ENCODE results near the gene PIK3CA.

The PIK3CA gene

DNA sequence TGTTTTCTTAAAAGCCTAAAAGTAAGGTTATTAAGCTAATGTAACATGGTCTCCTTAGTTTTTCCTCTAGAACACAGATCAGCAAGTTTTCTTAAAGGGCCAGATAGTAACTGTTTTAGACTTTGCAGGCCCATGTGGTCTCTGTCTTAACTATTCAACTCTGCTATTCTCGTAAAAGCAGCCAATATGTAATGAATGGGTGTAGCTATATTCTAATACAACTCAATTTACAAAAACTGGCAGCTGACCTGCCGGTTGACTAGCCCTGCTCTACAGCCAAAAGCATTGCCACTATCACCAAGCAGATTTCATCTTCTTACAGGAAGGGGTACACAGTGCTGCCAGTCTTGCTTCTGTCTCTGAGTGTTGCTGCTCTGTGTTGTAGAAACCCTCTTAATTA, 75.4 kb downstream of the PIK3CA start:
- Histone ChIP-seq H3K4me3 (ENCODE audit: severe bottlenecking) (no peak overlapping the region), H3K9me3 (ENCODE audit: severe bottlenecking) (no peaks in the 10 kb centered on the region), H3K27me3 (ENCODE audit: insufficient read depth, poor library complexity, severe bottlenecking) (no peaks in the 10 kb centered on the region), H3K4me1 (ENCODE audit: insufficient read depth, poor library complexity, severe bottlenecking) (peaks cover 2% of the 10 kb centered on the region), H3K27ac (ENCODE audit: poor library complexity, severe bottlenecking) (no peak overlapping the region), H3K36me3 (ENCODE audit: low read depth) (peaks cover 46% of the 10 kb centered on the region)
- ATAC-seq (ENCODE audit: low read depth): no peak
- DNase-seq (ENCODE audit: low spot score): no peak
- TF ChIP-seq, protein P1, sequence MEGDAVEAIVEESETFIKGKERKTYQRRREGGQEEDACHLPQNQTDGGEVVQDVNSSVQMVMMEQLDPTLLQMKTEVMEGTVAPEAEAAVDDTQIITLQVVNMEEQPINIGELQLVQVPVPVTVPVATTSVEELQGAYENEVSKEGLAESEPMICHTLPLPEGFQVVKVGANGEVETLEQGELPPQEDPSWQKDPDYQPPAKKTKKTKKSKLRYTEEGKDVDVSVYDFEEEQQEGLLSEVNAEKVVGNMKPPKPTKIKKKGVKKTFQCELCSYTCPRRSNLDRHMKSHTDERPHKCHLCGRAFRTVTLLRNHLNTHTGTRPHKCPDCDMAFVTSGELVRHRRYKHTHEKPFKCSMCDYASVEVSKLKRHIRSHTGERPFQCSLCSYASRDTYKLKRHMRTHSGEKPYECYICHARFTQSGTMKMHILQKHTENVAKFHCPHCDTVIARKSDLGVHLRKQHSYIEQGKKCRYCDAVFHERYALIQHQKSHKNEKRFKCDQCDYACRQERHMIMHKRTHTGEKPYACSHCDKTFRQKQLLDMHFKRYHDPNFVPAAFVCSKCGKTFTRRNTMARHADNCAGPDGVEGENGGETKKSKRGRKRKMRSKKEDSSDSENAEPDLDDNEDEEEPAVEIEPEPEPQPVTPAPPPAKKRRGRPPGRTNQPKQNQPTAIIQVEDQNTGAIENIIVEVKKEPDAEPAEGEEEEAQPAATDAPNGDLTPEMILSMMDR (IDR thresholded peaks at IDR 0.05; ENCODE audit: poor library complexity, severe bottlenecking): no peak

DNA sequence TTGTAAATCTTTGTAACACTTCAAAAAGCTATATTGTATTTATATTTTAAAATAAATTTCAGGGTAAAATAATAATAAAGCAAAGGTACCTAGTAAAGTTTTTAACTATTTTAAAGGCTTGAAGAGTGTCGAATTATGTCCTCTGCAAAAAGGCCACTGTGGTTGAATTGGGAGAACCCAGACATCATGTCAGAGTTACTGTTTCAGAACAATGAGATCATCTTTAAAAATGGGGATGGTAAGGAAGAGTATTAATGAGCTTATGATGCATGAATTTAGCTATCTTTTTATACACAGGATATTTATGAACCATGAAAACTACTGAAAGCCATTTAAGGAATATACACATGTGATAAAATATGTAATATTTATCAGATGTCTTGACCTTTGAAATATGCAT, 76.4 kb downstream of the PIK3CA start:
- no peaks in the 10 kb centered on the region for H3K9me3 ChIP-seq (ENCODE audit: severe bottlenecking)
- no peaks in the 10 kb centered on the region for H3K27me3 ChIP-seq (ENCODE audit: insufficient read depth, poor library complexity, severe bottlenecking)
- DNase-seq (ENCODE audit: low spot score) (no peak), ATAC-seq (ENCODE audit: low read depth) (no peak)
- H3K27ac ChIP-seq (ENCODE audit: poor library complexity, severe bottlenecking): no peak overlapping the region
- H3K36me3 ChIP-seq (ENCODE audit: low read depth): peaks cover 44% of the 10 kb centered on the region
- TF ChIP-seq, protein P1 (IDR thresholded peaks at IDR 0.05; ENCODE audit: poor library complexity, severe bottlenecking): no peak
- H3K4me3 ChIP-seq (ENCODE audit: severe bottlenecking): no peak overlapping the region
- peaks cover 2% of the 10 kb centered on the region for H3K4me1 ChIP-seq (ENCODE audit: insufficient read depth, poor library complexity, severe bottlenecking)

DNA sequence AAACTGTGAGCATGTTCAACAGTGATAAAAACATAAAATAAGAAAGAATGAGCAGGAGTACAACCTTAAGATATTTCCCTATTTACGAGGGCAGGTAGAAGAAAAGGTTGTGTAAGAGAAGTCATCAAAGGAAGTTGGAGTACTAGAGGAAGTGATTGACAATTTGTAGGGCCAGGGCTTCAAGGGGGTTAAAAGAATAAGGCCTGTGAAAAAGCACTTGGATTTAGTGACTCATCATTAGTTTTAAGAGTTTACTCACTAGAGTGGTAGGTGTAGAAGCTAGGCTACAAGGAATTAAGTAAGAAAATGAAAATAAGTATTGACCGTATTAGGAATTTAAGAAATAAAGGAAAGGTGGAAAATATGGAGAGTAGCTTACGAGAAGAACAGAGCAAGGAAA, 79.2 kb downstream of the PIK3CA start:
- H3K27ac ChIP-seq (ENCODE audit: poor library complexity, severe bottlenecking): no peak overlapping the region
- H3K27me3 ChIP-seq (ENCODE audit: insufficient read depth, poor library complexity, severe bottlenecking): no peaks in the 10 kb centered on the region
- peaks cover 2% of the 10 kb centered on the region for H3K4me1 ChIP-seq (ENCODE audit: insufficient read depth, poor library complexity, severe bottlenecking)
- ATAC-seq (ENCODE audit: low read depth) (peak; percentile 83; the same call in 2 of the 3 replicates), DNase-seq (ENCODE audit: low spot score) (no peak)
- no peaks in the 10 kb centered on the region for H3K9me3 ChIP-seq (ENCODE audit: severe bottlenecking)
- H3K36me3 ChIP-seq (ENCODE audit: low read depth): peaks cover 45% of the 10 kb centered on the region
- TF ChIP-seq, protein P1 (IDR thresholded peaks at IDR 0.05; ENCODE audit: poor library complexity, severe bottlenecking): no peak
- no peak overlapping the region for H3K4me3 ChIP-seq (ENCODE audit: severe bottlenecking)

DNA sequence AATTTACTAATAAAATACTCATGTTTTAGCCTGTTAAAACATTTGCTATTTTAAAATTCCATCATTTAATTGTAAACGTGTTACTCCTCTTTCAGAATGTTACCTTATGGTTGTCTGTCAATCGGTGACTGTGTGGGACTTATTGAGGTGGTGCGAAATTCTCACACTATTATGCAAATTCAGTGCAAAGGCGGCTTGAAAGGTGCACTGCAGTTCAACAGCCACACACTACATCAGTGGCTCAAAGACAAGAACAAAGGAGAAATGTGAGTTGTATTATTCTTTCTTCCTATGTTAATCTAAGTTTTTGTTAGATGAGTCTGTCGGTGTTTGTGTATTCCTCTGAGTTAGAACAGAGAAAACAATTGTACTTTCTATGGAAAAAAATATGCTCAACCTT, 81.0 kb downstream of the PIK3CA start:
- ATAC-seq (ENCODE audit: low read depth) (no peak), DNase-seq (ENCODE audit: low spot score) (no peak)
- H3K9me3 ChIP-seq (ENCODE audit: severe bottlenecking): no peaks in the 10 kb centered on the region
- no peaks in the 10 kb centered on the region for H3K27me3 ChIP-seq (ENCODE audit: insufficient read depth, poor library complexity, severe bottlenecking)
- peaks cover 42% of the 10 kb centered on the region for H3K36me3 ChIP-seq (ENCODE audit: low read depth)
- H3K4me1 ChIP-seq (ENCODE audit: insufficient read depth, poor library complexity, severe bottlenecking): peaks cover 2% of the 10 kb centered on the region
- H3K27ac ChIP-seq (ENCODE audit: poor library complexity, severe bottlenecking): no peak overlapping the region
- TF ChIP-seq, protein P1 (IDR thresholded peaks at IDR 0.05; ENCODE audit: poor library complexity, severe bottlenecking): no peak
- no peak overlapping the region for H3K4me3 ChIP-seq (ENCODE audit: severe bottlenecking)

DNA sequence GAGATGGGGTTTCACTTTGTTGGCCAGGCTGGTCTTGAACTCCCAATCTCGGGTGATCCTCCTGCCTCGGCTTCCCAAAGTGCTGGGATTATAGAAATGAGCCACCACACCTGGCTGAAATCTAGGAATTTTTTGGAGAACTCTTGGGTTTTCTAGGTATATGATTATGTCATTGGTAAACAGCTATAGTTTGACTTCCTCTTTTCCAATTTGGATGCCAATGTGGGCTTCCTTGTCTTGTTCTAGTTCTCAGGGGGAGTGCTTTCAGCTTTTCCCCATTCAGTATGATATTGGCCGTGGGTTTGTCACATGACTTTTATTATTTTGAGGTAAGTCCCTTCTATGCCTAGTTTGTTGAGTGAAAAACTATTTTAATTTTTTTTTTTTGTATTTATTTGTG, 84.9 kb downstream of the PIK3CA start:
- TF ChIP-seq, protein P1 (IDR thresholded peaks at IDR 0.05; ENCODE audit: poor library complexity, severe bottlenecking): no peak
- DNase-seq (ENCODE audit: low spot score): no peak
- Histone ChIP-seq H3K27ac (ENCODE audit: poor library complexity, severe bottlenecking) (no peak overlapping the region), H3K36me3 (ENCODE audit: low read depth) (peaks cover 38% of the 10 kb centered on the region), H3K9me3 (ENCODE audit: severe bottlenecking) (no peaks in the 10 kb centered on the region), H3K4me3 (ENCODE audit: severe bottlenecking) (no peak overlapping the region), H3K4me1 (ENCODE audit: insufficient read depth, poor library complexity, severe bottlenecking) (no peaks in the 10 kb centered on the region), H3K27me3 (ENCODE audit: insufficient read depth, poor library complexity, severe bottlenecking) (no peaks in the 10 kb centered on the region)
- no peak for ATAC-seq (ENCODE audit: low read depth)

Data from RWPE2 (cell line).